Right lobe of liver (tissue), 4 donors: ENCODE results near the gene ANKRD44.

Experiments
- POLR2A ChIP-seq: fragments of 450-650 bp; IDR thresholded peaks from one replicate; pipeline ENCODE4 v1.6.1; 2017; ENCODE audit warnings: antibody characterized with exemption, mild to moderate bottlenecking
- TF ChIP-seq, protein P1 (sequence below), 4 donors: fragments of 200-600 bp in 3 of 4; fragments of 450-650 bp in 1 of 4; IDR thresholded peaks; one replicate each; pipeline versions ENCODE4 v1.5.1 to v1.8.0; 2016 to 2022; ENCODE audit warnings: antibody characterized with exemption in 4 of 4, mild to moderate bottlenecking in 2 of 4
- donor health status: DM: no; HTN: no; CAD: no.
- donor health status: DM: no; HTN: no; CAD: no.
- donor health status: DM: no; HTN: yes; CAD: no.

- TF ChIP-seq, protein P1, sequence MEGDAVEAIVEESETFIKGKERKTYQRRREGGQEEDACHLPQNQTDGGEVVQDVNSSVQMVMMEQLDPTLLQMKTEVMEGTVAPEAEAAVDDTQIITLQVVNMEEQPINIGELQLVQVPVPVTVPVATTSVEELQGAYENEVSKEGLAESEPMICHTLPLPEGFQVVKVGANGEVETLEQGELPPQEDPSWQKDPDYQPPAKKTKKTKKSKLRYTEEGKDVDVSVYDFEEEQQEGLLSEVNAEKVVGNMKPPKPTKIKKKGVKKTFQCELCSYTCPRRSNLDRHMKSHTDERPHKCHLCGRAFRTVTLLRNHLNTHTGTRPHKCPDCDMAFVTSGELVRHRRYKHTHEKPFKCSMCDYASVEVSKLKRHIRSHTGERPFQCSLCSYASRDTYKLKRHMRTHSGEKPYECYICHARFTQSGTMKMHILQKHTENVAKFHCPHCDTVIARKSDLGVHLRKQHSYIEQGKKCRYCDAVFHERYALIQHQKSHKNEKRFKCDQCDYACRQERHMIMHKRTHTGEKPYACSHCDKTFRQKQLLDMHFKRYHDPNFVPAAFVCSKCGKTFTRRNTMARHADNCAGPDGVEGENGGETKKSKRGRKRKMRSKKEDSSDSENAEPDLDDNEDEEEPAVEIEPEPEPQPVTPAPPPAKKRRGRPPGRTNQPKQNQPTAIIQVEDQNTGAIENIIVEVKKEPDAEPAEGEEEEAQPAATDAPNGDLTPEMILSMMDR (IDR thresholded peaks at IDR 0.05) = no peak
- no peak for TF ChIP-seq POLR2A
Measured at GRCh38 chr2:197354169-197354558, 43.6 kb upstream of the ANKRD44 start.
